Measurements from ENCODE around the gene HS6ST3.

DNA sequence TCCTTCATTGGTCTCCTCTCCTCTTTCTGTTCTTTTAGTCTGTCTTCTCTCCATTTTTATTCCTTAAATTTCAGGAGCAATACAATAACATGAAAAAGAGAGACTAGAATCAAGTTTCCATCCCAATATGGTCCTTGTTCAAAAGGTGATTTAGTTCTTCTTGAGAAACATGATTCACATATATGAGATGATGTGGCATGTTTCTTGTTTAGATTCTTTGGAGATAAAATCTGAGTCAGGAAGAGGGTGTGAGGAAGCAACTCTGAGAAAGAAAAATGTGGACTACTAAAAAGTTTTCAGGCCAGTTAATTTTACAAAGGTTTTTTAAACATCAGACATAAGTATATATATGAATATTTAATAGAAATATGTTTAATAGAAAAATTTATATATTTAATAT, 673.0 kb downstream of the HS6ST3 start:
- TF ChIP-seq EZH2 (IDR thresholded peaks at IDR 0.05; ENCODE audit: borderline replicate concordance), result no peak
- TF ChIP-seq, protein P1, sequence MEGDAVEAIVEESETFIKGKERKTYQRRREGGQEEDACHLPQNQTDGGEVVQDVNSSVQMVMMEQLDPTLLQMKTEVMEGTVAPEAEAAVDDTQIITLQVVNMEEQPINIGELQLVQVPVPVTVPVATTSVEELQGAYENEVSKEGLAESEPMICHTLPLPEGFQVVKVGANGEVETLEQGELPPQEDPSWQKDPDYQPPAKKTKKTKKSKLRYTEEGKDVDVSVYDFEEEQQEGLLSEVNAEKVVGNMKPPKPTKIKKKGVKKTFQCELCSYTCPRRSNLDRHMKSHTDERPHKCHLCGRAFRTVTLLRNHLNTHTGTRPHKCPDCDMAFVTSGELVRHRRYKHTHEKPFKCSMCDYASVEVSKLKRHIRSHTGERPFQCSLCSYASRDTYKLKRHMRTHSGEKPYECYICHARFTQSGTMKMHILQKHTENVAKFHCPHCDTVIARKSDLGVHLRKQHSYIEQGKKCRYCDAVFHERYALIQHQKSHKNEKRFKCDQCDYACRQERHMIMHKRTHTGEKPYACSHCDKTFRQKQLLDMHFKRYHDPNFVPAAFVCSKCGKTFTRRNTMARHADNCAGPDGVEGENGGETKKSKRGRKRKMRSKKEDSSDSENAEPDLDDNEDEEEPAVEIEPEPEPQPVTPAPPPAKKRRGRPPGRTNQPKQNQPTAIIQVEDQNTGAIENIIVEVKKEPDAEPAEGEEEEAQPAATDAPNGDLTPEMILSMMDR (IDR thresholded peaks at IDR 0.05; ENCODE audit: poor library complexity), result no peak

Measured in hepatocyte (in vitro differentiated cells).